GM12873 (cell line): Measurements from ENCODE around the gene SDHA.

Experiments used
- CTCF ChIP-seq: IDR thresholded peaks from 2 replicates; pipeline ENCODE4 v1.5.1; 2012; ENCODE audit warnings: low read depth, mild to moderate bottlenecking, moderate library complexity, low read length, control low read depth; ENCODE audit not compliant: insufficient read depth; ENCODE audit errors: missing control alignments

Gene SDHA

GRCh38 chr5:208449-209114, 9.5 kb upstream of the SDHA start:
- no peak for TF ChIP-seq CTCF

GRCh38 chr5:213803-214395, 4.2 kb upstream of the SDHA start:
- TF ChIP-seq CTCF: no peak

- no peak for TF ChIP-seq CTCF
Observed at GRCh38 chr5:218457-219291, 554 bp downstream of the SDHA start.

- TF ChIP-seq CTCF: no peak
Observed at GRCh38 chr5:219460-219863, 1.3 kb downstream of the SDHA start.

GRCh38 chr5:219991-220390, 1.9 kb downstream of the SDHA start:
- TF ChIP-seq CTCF: no peak

GRCh38 chr5:223791-224190, 5.7 kb downstream of the SDHA start:
- TF ChIP-seq CTCF: no peak

GRCh38 chr5:225334-225733, 7.2 kb downstream of the SDHA start:
- TF ChIP-seq CTCF: no peak
